C4-2B (cell line): ENCODE data around the gene ZNF212.

Experiments
- CTCF ChIP-seq: fragments of 450-650 bp; conservative IDR thresholded peaks from 2 replicates; pipeline ENCODE4 v1.5.1; 2017; ENCODE audit warnings: mild to moderate bottlenecking
- ZFX ChIP-seq: fragments of 450-650 bp; IDR thresholded peaks from 2 replicates; pipeline ENCODE4 v1.6.1; 2017

- TF ChIP-seq CTCF (no peak), ZFX (no peak)
Observed at GRCh38 chr7:149292462-149292823, 53.0 kb downstream of the ZNF212 start.
